H9 (cell line): ENCODE measurements around the gene ZNF428. TPM values are rescaled to one million over a fixed set of nuclear protein-coding genes. Genes with fewer than 3 reads are reported as not detected.
A peak's percentile ranks its signal among the peaks of the same experiment; 100 is the strongest.

Source experiments
- DNase-seq: peaks from one replicate; pipeline ENCODE4 v3.0.0-alpha.2; 2017
- H2AFZ ChIP-seq: one replicate; pipeline ENCODE4 v1.6.1; 2013; ENCODE audit warnings: mild to moderate bottlenecking, low read length, control low read depth, moderate library complexity
- H2AK5ac ChIP-seq: 2 replicates; pipeline ENCODE4 v1.6.1; 2013; ENCODE audit warnings: low read length, control low read depth, mixed read lengths; ENCODE audit not compliant: insufficient read length
- H2BK120ac ChIP-seq: one replicate; pipeline ENCODE4 v1.6.1; 2013; ENCODE audit warnings: low read depth, mild to moderate bottlenecking, low read length, control low read depth, inconsistent platforms; ENCODE audit not compliant: poor library complexity, severe bottlenecking
- H2BK12ac ChIP-seq: 2 replicates; pipeline ENCODE4 v1.6.1; 2013; ENCODE audit warnings: low read length, control low read depth, mixed read lengths, low read depth; ENCODE audit not compliant: insufficient read length
- H2BK15ac ChIP-seq: 2 replicates; pipeline ENCODE4 v1.6.1; 2013; ENCODE audit warnings: low read depth, low read length, control low read depth
- H2BK20ac ChIP-seq: one replicate; pipeline ENCODE4 v1.6.1; 2013; ENCODE audit warnings: low read depth, mild to moderate bottlenecking, low read length, control low read depth, inconsistent platforms; ENCODE audit not compliant: poor library complexity, severe bottlenecking
- H2BK5ac ChIP-seq: 2 replicates; pipeline ENCODE4 v1.6.1; 2013; ENCODE audit warnings: low read length, control low read depth, mixed read lengths; ENCODE audit not compliant: insufficient read length
- H3K14ac ChIP-seq: 2 replicates; pipeline ENCODE4 v1.6.1; 2013; ENCODE audit warnings: low read length, control low read depth; ENCODE audit not compliant: insufficient read depth
- H3K18ac ChIP-seq: 2 replicates; pipeline ENCODE4 v1.6.1; 2013; ENCODE audit warnings: low read depth, mild to moderate bottlenecking, mixed read lengths, low read length, control low read depth; ENCODE audit not compliant: insufficient read length
- H3K23ac ChIP-seq: 2 replicates; pipeline ENCODE4 v1.6.1; 2013; ENCODE audit warnings: low read length, control low read depth, mixed read lengths, low read depth; ENCODE audit not compliant: insufficient read length
- H3K23me2 ChIP-seq: 2 replicates; pipeline ENCODE4 v1.6.1; 2013; ENCODE audit warnings: low read depth, mild to moderate bottlenecking, mixed read lengths, low read length, control low read depth; ENCODE audit not compliant: insufficient read length, poor library complexity, severe bottlenecking
- H3K27ac ChIP-seq: 2 replicates; pipeline ENCODE4 v1.5.1; 2013; ENCODE audit warnings: low read length, control low read depth, mixed read lengths, low read depth; ENCODE audit not compliant: insufficient read length
- H3K27me3 ChIP-seq: 2 replicates; pipeline ENCODE4 v1.6.1; 2013; ENCODE audit warnings: low read length, control low read depth, inconsistent platforms; ENCODE audit not compliant: insufficient read depth
- H3K4ac ChIP-seq: 2 replicates; pipeline ENCODE4 v1.6.1; 2013; ENCODE audit warnings: low read depth, mild to moderate bottlenecking, control low read depth, inconsistent platforms, low read length, moderate library complexity
- H3K4me1 ChIP-seq: 2 replicates; pipeline ENCODE4 v1.6.1; 2013; ENCODE audit warnings: low read length, control low read depth, inconsistent platforms; ENCODE audit not compliant: insufficient read depth
- H3K4me2 ChIP-seq: 2 replicates; pipeline ENCODE4 v1.6.1; 2013; ENCODE audit warnings: low read length, control low read depth, mixed read lengths; ENCODE audit not compliant: insufficient read length, insufficient read depth
- H3K56ac ChIP-seq: 2 replicates; pipeline ENCODE4 v1.6.1; 2013; ENCODE audit warnings: low read depth, mild to moderate bottlenecking, mixed read lengths, low read length, control low read depth; ENCODE audit not compliant: insufficient read length
- H3K79me1 ChIP-seq: 2 replicates; pipeline ENCODE4 v1.6.1; 2013; ENCODE audit warnings: low read depth, mild to moderate bottlenecking, moderate library complexity, low read length, control low read depth, inconsistent platforms; ENCODE audit not compliant: insufficient read depth, poor library complexity, severe bottlenecking
- H3K79me2 ChIP-seq: 2 replicates; pipeline ENCODE4 v1.6.1; 2013; ENCODE audit warnings: low read length, control low read depth, inconsistent platforms; ENCODE audit not compliant: insufficient read depth
- H3K9ac ChIP-seq: 2 replicates; pipeline ENCODE4 v1.6.1; 2013; ENCODE audit warnings: low read length, control low read depth, mixed read lengths; ENCODE audit not compliant: insufficient read length; ENCODE audit errors: extremely low read depth
- H3K9me3 ChIP-seq: one replicate; pipeline ENCODE4 v1.6.1; 2013; ENCODE audit warnings: low read depth, low read length, inconsistent platforms; ENCODE audit not compliant: control insufficient read depth
- H3T11ph ChIP-seq: one replicate; pipeline ENCODE4 v1.6.1; 2013; ENCODE audit warnings: mild to moderate bottlenecking, low read length, control low read depth, inconsistent platforms
- H4K20me1 ChIP-seq: one replicate; pipeline ENCODE4 v1.6.1; 2013; ENCODE audit not compliant: control insufficient read depth, insufficient read length, insufficient read depth
- H4K5ac ChIP-seq: 2 replicates; pipeline ENCODE4 v1.6.1; 2013; ENCODE audit warnings: low read depth, mild to moderate bottlenecking, mixed read lengths, low read length, control low read depth; ENCODE audit not compliant: insufficient read length
- H4K8ac ChIP-seq: replicated peaks from 2 replicates; pipeline ENCODE4 v1.6.1; 2013; ENCODE audit warnings: low read length, control low read depth, mixed read lengths, low read depth; ENCODE audit not compliant: insufficient read length
- H4K91ac ChIP-seq: 2 replicates; pipeline ENCODE4 v1.6.1; 2013; ENCODE audit warnings: low read depth, mild to moderate bottlenecking, moderate library complexity, mixed read lengths, low read length, control low read depth; ENCODE audit not compliant: insufficient read length
- H3K27ac Mint-ChIP-seq, 3 experiments: 2 replicates in 2 of 3; 3 replicates in 1 of 3; pipeline ENCODE4 v1.8.0; 2020 to 2021; ENCODE audit warnings: mixed read lengths in 3 of 3, mild to moderate bottlenecking in 1 of 3, moderate library complexity in 1 of 3
- H3K27me3 Mint-ChIP-seq: 2 replicates; pipeline ENCODE4 v1.8.0; 2021; ENCODE audit warnings: low read depth, mild to moderate bottlenecking, moderate library complexity, mixed read lengths
- H3K36me3 Mint-ChIP-seq, 3 experiments: 2 replicates in 2 of 3; 3 replicates in 1 of 3; pipeline ENCODE4 v1.8.0; 2020 to 2021; ENCODE audit warnings: low read depth in 3 of 3, mixed read lengths in 3 of 3; ENCODE audit not compliant: insufficient read depth in 1 of 3
- H3K4me1 Mint-ChIP-seq, 2 experiments: 2 replicates each; pipeline ENCODE4 v1.8.0; 2020; ENCODE audit warnings: mixed read lengths in 2 of 2
- H3K4me3 Mint-ChIP-seq, 2 experiments: 2 replicates in 1 of 2; 3 replicates in 1 of 2; pipeline ENCODE4 v1.8.0; 2020 to 2021; ENCODE audit warnings: mild to moderate bottlenecking in 2 of 2, mixed read lengths in 2 of 2, moderate library complexity in 1 of 2
- H3K9me3 Mint-ChIP-seq, 2 experiments: 2 replicates in 1 of 2; 3 replicates in 1 of 2; pipeline ENCODE4 v1.8.0; 2020; ENCODE audit warnings: mild to moderate bottlenecking in 2 of 2, mixed read lengths in 2 of 2, moderate library complexity in 1 of 2
- CTCF ChIP-seq: fragments of 200-600 bp; sonication (generic); conservative IDR thresholded peaks from 3 replicates; pipeline ENCODE4 v1.8.0; 2021; ENCODE audit warnings: antibody characterized with exemption, mild to moderate bottlenecking
- WGBS: extraction: QIAGEN DNeasy Blood & Tissue Kit; methylation state at CpG from one replicate; pipeline ENCODE4 v1.1.7; 2013; ENCODE audit warnings: missing lambda C conversion rate, low lambda C conversion rate, mixed read lengths; ENCODE audit not compliant: insufficient read length; ENCODE audit errors: extremely low coverage; 5-methylcytosine and 5-hydroxymethylcytosine counted together
- total RNA-seq: library from RNA; stranded (reverse); gene quantifications from 2 replicates; pipeline ENCODE4 v1.2.1, GENCODE V29; 2021

The ZNF428 gene
- total RNA-seq, 1 experiment from 2014 or later, result 30.3 TPM

- peak within 1 kb of the TSS; percentile 41; the same call in 1 of the 2 replicates for H2BK15ac ChIP-seq
- H3K4me1 ChIP-seq, result peaks cover 4% of the 10 kb centered on the region; the same call in 1 of the 2 replicates
- H2AFZ ChIP-seq, result no peak within 1 kb of the TSS
- H3K4me2 ChIP-seq, result peak within 1 kb of the TSS; percentile 94
- H3K18ac ChIP-seq, result peak within 1 kb of the TSS; percentile 92
- Mint-ChIP-seq H3K27ac (peak within 1 kb of the TSS; percentile 96 to 97 (median 97)), H3K9me3 (no peaks in the 10 kb centered on the region), H3K36me3 (peaks cover 2 to 22% (median 19%) of the 10 kb centered on the region in 3 experiments; a peak in 6 of 7 replicates), H3K4me3 (peak within 1 kb of the TSS; percentile 95 to 98), H3K4me1 (peaks cover 28 to 49% of the 10 kb centered on the region in 2 experiments), H3K27me3 (no peaks in the 10 kb centered on the region)
- H3K79me2 ChIP-seq, result no peaks in the 10 kb centered on the region; the same call in 1 of the 2 replicates
- H2BK120ac ChIP-seq, result no peak within 1 kb of the TSS
- WGBS, result no CpG with 5 or more reads among the region's 51 CpGs
- H2BK5ac ChIP-seq, result no peak within 1 kb of the TSS
- no peak within 1 kb of the TSS for H4K5ac ChIP-seq
- H3K4ac ChIP-seq, result no peak within 1 kb of the TSS; the same call in none of the 2 replicates
- DNase-seq, result peak; percentile 98
- no peak within 1 kb of the TSS for H3K23ac ChIP-seq
- H3K27ac ChIP-seq, result peak within 1 kb of the TSS; percentile 10
- no peaks in the 10 kb centered on the region for H3K79me1 ChIP-seq
- no peak within 1 kb of the TSS for H3T11ph ChIP-seq
- H3K23me2 ChIP-seq, result peaks cover 12% of the 10 kb centered on the region
- no peaks in the 10 kb centered on the region for H3K9me3 ChIP-seq
- no peak within 1 kb of the TSS for H2AK5ac ChIP-seq
- no peak within 1 kb of the TSS for H3K56ac ChIP-seq
- H2BK20ac ChIP-seq, result no peak within 1 kb of the TSS
- H4K20me1 ChIP-seq, result no peaks in the 10 kb centered on the region
- peak within 1 kb of the TSS; percentile 61 for H4K91ac ChIP-seq
- no peaks in the 10 kb centered on the region for H3K27me3 ChIP-seq
- TF ChIP-seq CTCF, result no peak
- peak within 1 kb of the TSS; percentile 48 for H3K14ac ChIP-seq
- no peak within 1 kb of the TSS for H4K8ac ChIP-seq
- peak within 1 kb of the TSS; percentile 79 for H3K9ac ChIP-seq
- H2BK12ac ChIP-seq, result peak within 1 kb of the TSS; percentile 38
Observed at GRCh38 chr19:43575156-43575950, 44.1 kb downstream of the ZNF428 start, which contains the start of the genes PINLYP and XRCC1. Gene PINLYP (plus strand): TSS chr19:43575801. CDS start chr19:43577192, 1,391 bp downstream. Gene XRCC1 (minus strand): TSS chr19:43575527. CDS start chr19:43575458, 69 bp downstream.
